Trophoblast cell (in vitro differentiated cells and primary cell): Measurements from ENCODE around the gene GUCY2D.

Experiments
- DNase-seq, 2 donors: peaks; one replicate each; pipeline ENCODE4 v3.0.0-alpha.2; 2016
- H2AFZ ChIP-seq: 2 replicates; pipeline ENCODE4 v1.6.1; 2013; ENCODE audit warnings: low read length, moderate library complexity, mild to moderate bottlenecking; ENCODE audit not compliant: insufficient read depth, poor library complexity
- H2AK5ac ChIP-seq: 2 replicates; pipeline ENCODE4 v1.6.1; 2013; ENCODE audit warnings: mild to moderate bottlenecking, low read length
- H2BK120ac ChIP-seq: 2 replicates; pipeline ENCODE4 v1.6.1; 2013; ENCODE audit warnings: low read length, mild to moderate bottlenecking, moderate library complexity; ENCODE audit not compliant: insufficient read depth, poor library complexity
- H2BK12ac ChIP-seq: 2 replicates; pipeline ENCODE4 v1.6.1; 2013; ENCODE audit warnings: mild to moderate bottlenecking, low read length, moderate library complexity
- H2BK5ac ChIP-seq: 2 replicates; pipeline ENCODE4 v1.6.1; 2013; ENCODE audit warnings: low read length, low read depth, moderate library complexity, mild to moderate bottlenecking; ENCODE audit not compliant: poor library complexity
- H3K14ac ChIP-seq: 2 replicates; pipeline ENCODE4 v1.6.1; 2013; ENCODE audit warnings: mild to moderate bottlenecking, low read length
- H3K18ac ChIP-seq: 2 replicates; pipeline ENCODE4 v1.6.1; 2013; ENCODE audit warnings: mild to moderate bottlenecking, low read length
- H3K23ac ChIP-seq: 2 replicates; pipeline ENCODE4 v1.6.1; 2013; ENCODE audit warnings: low read length
- H3K27ac ChIP-seq: 2 replicates; pipeline ENCODE4 v1.5.1; 2013; ENCODE audit warnings: low read depth, mild to moderate bottlenecking, inconsistent platforms, low read length, moderate library complexity
- H3K27me3 ChIP-seq: 2 replicates; pipeline ENCODE4 v1.6.1; 2013; ENCODE audit warnings: inconsistent platforms, mild to moderate bottlenecking, low read length, moderate library complexity; ENCODE audit not compliant: insufficient read depth
- H3K36me3 ChIP-seq, 2 experiments: 1 replicate in 1 of 2; 2 replicates in 1 of 2; pipeline ENCODE4 v1.6.1; 2013; ENCODE audit warnings: low read length in 2 of 2, mild to moderate bottlenecking in 2 of 2, moderate library complexity in 1 of 2; ENCODE audit not compliant: insufficient read depth in 2 of 2, control insufficient read depth in 1 of 2
- H3K4ac ChIP-seq: 2 replicates; pipeline ENCODE4 v1.6.1; 2013; ENCODE audit warnings: low read depth, mild to moderate bottlenecking, low read length, moderate library complexity
- H3K4me1 ChIP-seq, 2 experiments: 1 replicate in 1 of 2; 2 replicates in 1 of 2; pipeline ENCODE4 v1.6.1; 2013; ENCODE audit warnings: low read length in 2 of 2, mild to moderate bottlenecking in 2 of 2, moderate library complexity in 1 of 2; ENCODE audit not compliant: insufficient read depth in 2 of 2, control insufficient read depth in 1 of 2
- H3K4me2 ChIP-seq: 2 replicates; pipeline ENCODE4 v1.6.1; 2013; ENCODE audit warnings: inconsistent platforms, mild to moderate bottlenecking, low read length, moderate library complexity
- H3K4me3 ChIP-seq: 2 replicates; pipeline ENCODE4 v1.5.1; 2013; ENCODE audit warnings: mild to moderate bottlenecking, low read depth, low read length, inconsistent platforms
- H3K79me1 ChIP-seq: one replicate; pipeline ENCODE4 v1.6.1; 2013; ENCODE audit warnings: low read length
- H3K79me2 ChIP-seq: 2 replicates; pipeline ENCODE4 v1.6.1; 2013; ENCODE audit warnings: low read length, mild to moderate bottlenecking; ENCODE audit not compliant: control insufficient read depth, insufficient read depth, poor library complexity
- H3K9ac ChIP-seq: 2 replicates; pipeline ENCODE4 v1.6.1; 2013; ENCODE audit warnings: mild to moderate bottlenecking, low read length
- H3K9me3 ChIP-seq: 2 replicates; pipeline ENCODE4 v1.6.1; 2013; ENCODE audit warnings: low read depth, mild to moderate bottlenecking, control low read depth, inconsistent platforms, low read length; ENCODE audit not compliant: insufficient read depth
- H4K12ac ChIP-seq: 2 replicates; pipeline ENCODE4 v1.6.1; 2013; ENCODE audit warnings: low read depth, mild to moderate bottlenecking, low read length, moderate library complexity
- H4K8ac ChIP-seq: 2 replicates; pipeline ENCODE4 v1.6.1; 2013; ENCODE audit warnings: low read depth, mild to moderate bottlenecking, low read length, moderate library complexity
- H4K91ac ChIP-seq: one replicate; pipeline ENCODE4 v1.6.1; 2013; ENCODE audit warnings: low read depth, mild to moderate bottlenecking, low read length, moderate library complexity
- WGBS: extraction: QIAGEN DNeasy Blood & Tissue Kit; methylation state at CpG from one replicate; pipeline ENCODE4 v1.1.7; 2013; ENCODE audit warnings: missing lambda C conversion rate; ENCODE audit not compliant: insufficient read length, insufficient coverage; ENCODE audit errors: extremely low coverage; 5-methylcytosine and 5-hydroxymethylcytosine counted together

GUCY2D gene

DNA sequence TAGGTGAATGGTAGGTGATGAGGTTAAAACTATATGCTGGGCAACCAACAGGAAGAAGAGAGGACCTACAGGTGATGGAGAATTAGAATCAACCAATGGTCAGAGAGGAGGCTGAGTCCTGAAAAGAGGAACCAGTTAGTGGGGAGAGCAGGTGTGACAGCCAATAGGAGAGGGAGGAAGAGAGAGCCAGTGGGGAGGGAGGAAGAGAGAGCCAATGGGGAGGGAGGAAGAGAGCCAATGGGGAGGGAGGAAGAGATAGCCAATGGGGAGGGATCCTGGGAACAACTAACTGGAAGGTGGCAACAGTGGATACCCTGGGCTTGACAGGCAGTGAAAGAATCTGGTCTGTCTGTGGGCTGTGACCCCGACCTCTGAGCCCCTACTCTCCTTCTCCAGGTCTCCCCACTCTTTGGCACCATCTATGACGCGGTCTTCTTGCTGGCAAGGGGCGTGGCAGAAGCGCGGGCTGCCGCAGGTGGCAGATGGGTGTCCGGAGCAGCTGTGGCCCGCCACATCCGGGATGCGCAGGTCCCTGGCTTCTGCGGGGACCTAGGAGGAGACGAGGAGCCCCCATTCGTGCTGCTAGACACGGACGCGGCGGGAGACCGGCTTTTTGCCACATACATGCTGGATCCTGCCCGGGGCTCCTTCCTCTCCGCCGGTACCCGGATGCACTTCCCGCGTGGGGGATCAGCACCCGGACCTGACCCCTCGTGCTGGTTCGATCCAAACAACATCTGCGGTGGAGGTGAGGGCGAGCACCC lies 3.7 kb downstream of the GUCY2D start:
- no peak overlapping the region for H3K4ac ChIP-seq
- DNase-seq, result no peak
- H3K36me3 ChIP-seq, result no peaks in the 10 kb centered on the region
- H3K27ac ChIP-seq, result no peak overlapping the region
- no peaks in the 10 kb centered on the region for H3K79me2 ChIP-seq
- no peak overlapping the region for H3K9ac ChIP-seq
- no peak overlapping the region for H3K23ac ChIP-seq
- H3K9me3 ChIP-seq, result peaks cover 14% of the 10 kb centered on the region
- no peak overlapping the region for H4K8ac ChIP-seq
- no peak overlapping the region for H4K12ac ChIP-seq
- no peak overlapping the region for H2AK5ac ChIP-seq
- no peak overlapping the region for H2BK5ac ChIP-seq
- H3K4me3 ChIP-seq, result no peak overlapping the region
- peaks cover 0 to 4% of the 10 kb centered on the region in 2 experiments for H3K4me1 ChIP-seq
- peaks cover 27% of the 10 kb centered on the region for H3K27me3 ChIP-seq
- H4K91ac ChIP-seq, result no peak overlapping the region
- no peak overlapping the region for H2BK120ac ChIP-seq
- no peak overlapping the region for H3K18ac ChIP-seq
- no CpG with 5 or more reads among the region's 30 CpGs for WGBS
- H3K14ac ChIP-seq, result no peak overlapping the region
- no peak overlapping the region for H2AFZ ChIP-seq
- H2BK12ac ChIP-seq, result no peak overlapping the region
- H3K79me1 ChIP-seq, result no peaks in the 10 kb centered on the region
- no peak overlapping the region for H3K4me2 ChIP-seq

DNA sequence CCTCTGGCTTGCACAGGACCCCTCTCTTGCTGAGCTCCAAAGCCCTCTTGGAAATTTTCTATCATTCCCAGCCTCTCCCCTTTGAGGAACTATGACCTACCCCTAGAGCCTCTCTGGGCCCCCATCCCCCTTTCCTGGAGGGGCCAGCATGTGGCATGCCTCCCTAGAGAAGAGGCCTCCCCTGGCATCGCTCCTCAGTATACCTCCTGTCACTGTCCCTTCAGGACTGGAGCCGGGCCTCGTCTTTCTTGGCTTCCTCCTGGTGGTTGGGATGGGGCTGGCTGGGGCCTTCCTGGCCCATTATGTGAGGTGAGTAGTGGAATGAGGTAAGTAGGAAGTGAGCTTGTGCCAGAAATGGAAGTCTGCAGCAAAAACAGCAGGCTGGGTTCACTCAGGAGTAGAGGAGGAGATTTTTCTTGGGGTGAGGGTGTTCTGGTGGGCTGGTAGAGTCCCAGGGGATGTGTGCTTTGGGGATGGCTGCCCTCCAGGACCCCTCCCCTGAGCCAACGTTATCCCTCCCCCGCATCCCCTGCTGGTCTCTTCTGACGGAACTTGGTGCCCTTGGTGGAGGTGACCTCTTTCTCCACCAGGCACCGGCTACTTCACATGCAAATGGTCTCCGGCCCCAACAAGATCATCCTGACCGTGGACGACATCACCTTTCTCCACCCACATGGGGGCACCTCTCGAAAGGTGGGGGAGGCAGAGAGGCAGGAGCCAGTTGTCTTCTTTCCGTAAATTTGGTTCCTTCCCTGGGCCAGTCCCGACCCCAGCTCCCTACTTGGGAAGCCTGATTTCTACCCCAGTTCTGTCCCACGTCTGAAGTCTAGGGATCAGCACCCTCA lies 4.6 kb downstream of the GUCY2D start:
- Histone ChIP-seq H3K4me3 (no peak overlapping the region), H3K79me2 (no peaks in the 10 kb centered on the region), H2BK120ac (no peak overlapping the region), H3K23ac (no peak overlapping the region), H3K4me1 (peaks cover 0 to 4% of the 10 kb centered on the region in 2 experiments), H3K14ac (no peak overlapping the region), H3K4me2 (no peak overlapping the region), H4K91ac (no peak overlapping the region), H4K8ac (no peak overlapping the region), H2AK5ac (no peak overlapping the region), H2AFZ (no peak overlapping the region), H3K18ac (no peak overlapping the region), H3K9ac (no peak overlapping the region), H4K12ac (no peak overlapping the region), H3K9me3 (peaks cover 14% of the 10 kb centered on the region), H2BK5ac (no peak overlapping the region), H3K79me1 (no peaks in the 10 kb centered on the region), H3K36me3 (no peaks in the 10 kb centered on the region), H3K4ac (no peak overlapping the region), H3K27ac (no peak overlapping the region), H3K27me3 (peaks cover 24% of the 10 kb centered on the region), H2BK12ac (no peak overlapping the region)
- no peak for DNase-seq
- no CpG with 5 or more reads among the region's 14 CpGs for WGBS

DNA sequence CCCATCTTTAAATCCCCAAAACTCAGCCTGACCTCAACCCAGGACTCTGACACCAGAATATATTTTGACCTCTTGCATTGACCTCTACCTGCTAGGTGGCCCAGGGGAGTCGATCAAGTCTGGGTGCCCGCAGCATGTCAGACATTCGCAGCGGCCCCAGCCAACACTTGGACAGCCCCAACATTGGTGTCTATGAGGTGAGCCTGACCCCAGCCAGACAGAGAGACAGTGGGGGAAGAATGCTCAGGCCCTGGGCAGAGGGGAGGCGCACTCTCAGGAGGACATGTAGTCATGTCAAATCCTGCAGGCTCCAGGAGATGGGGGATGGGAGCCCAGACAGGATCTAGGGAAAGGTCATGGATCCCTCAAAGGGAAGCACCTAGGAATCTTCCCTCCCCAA lies 5.4 kb downstream of the GUCY2D start:
- H3K18ac ChIP-seq, result no peak overlapping the region
- no peak overlapping the region for H2AK5ac ChIP-seq
- H3K4me2 ChIP-seq, result no peak overlapping the region
- no peak overlapping the region for H4K8ac ChIP-seq
- H3K79me2 ChIP-seq, result no peaks in the 10 kb centered on the region
- peaks cover 0 to 4% of the 10 kb centered on the region in 2 experiments for H3K4me1 ChIP-seq
- H3K9ac ChIP-seq, result no peak overlapping the region
- no peak overlapping the region for H4K91ac ChIP-seq
- no peak overlapping the region for H3K14ac ChIP-seq
- H3K36me3 ChIP-seq, result no peaks in the 10 kb centered on the region
- H2BK12ac ChIP-seq, result no peak overlapping the region
- H2BK120ac ChIP-seq, result no peak overlapping the region
- H4K12ac ChIP-seq, result no peak overlapping the region
- peaks cover 16% of the 10 kb centered on the region for H3K27me3 ChIP-seq
- no peak overlapping the region for H3K27ac ChIP-seq
- H3K9me3 ChIP-seq, result peaks cover 11% of the 10 kb centered on the region
- H3K79me1 ChIP-seq, result no peaks in the 10 kb centered on the region
- no peak overlapping the region for H3K4ac ChIP-seq
- no peak overlapping the region for H3K23ac ChIP-seq
- no peak overlapping the region for H3K4me3 ChIP-seq
- no CpG with 5 or more reads among the region's 5 CpGs for WGBS
- no peak overlapping the region for H2BK5ac ChIP-seq
- DNase-seq, result no peak
- no peak overlapping the region for H2AFZ ChIP-seq

- Histone ChIP-seq H3K14ac (no peak overlapping the region), H3K36me3 (no peaks in the 10 kb centered on the region), H3K79me2 (no peaks in the 10 kb centered on the region), H3K27me3 (peaks cover 8% of the 10 kb centered on the region), H3K9ac (no peak overlapping the region), H4K12ac (no peak overlapping the region), H2BK5ac (no peak overlapping the region), H3K4ac (no peak overlapping the region), H3K79me1 (no peaks in the 10 kb centered on the region), H2BK120ac (no peak overlapping the region), H3K18ac (no peak overlapping the region), H2AK5ac (no peak overlapping the region), H3K4me3 (no peak overlapping the region), H2BK12ac (no peak overlapping the region), H4K8ac (no peak overlapping the region), H3K4me2 (no peak overlapping the region), H2AFZ (no peak overlapping the region), H4K91ac (no peak overlapping the region), H3K27ac (no peak overlapping the region), H3K9me3 (peaks cover 2% of the 10 kb centered on the region), H3K23ac (no peak overlapping the region), H3K4me1 (peaks cover 4 to 12% of the 10 kb centered on the region in 2 experiments)
- WGBS, result no CpG with 5 or more reads among the region's 15 CpGs
- DNase-seq, result no peak
These were observed 9.7 kb downstream of the GUCY2D start for GRCh38 chr17:8012045-8012580.
